GM12891 (cell line): Measurements from ENCODE around the gene GARS1.

Source experiments
- POLR2A ChIP-seq: IDR thresholded peaks from 2 replicates; pipeline ENCODE4 v1.6.1; 2011; ENCODE audit warnings: low read depth, low read length, control low read depth
- POLR2AphosphoS5 ChIP-seq: IDR thresholded peaks from 2 replicates; pipeline ENCODE4 v1.6.1; 2011; ENCODE audit warnings: low read depth, low read length, control low read depth
- TAF1 ChIP-seq: IDR thresholded peaks from 2 replicates; pipeline ENCODE4 v1.6.1; 2011; ENCODE audit warnings: low read depth, low read length, control low read depth

DNA sequence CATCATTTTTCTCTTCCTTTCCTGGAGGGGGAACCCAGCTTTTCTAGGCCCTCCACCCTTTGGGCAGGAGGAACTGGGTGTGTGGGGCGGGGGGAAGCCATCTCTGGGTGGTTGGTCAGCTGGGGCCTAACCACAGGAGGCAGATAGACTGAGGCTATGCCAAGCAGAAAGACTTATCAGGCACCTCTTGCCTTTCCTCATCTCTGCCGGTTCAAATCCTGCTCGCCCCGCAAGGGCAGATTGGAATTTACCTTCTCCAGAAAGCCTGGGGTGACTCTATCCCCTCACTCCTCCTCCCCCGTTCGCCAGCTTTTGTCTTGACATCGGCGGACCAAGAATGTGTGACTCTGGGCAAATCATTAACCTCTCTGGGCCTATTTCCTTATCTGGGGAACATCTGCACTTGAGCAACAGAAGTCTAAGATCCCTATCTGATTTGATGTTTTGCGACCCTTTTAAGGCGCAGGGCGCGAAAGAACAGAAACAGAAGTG is 584 bp upstream of the GARS1 start:
- TF ChIP-seq POLR2A (no peak), POLR2AphosphoS5 (no peak), TAF1 (no peak)
